A549 (cell line): Measurements from ENCODE around the gene RPTOR. TPM values are rescaled to one million over a fixed set of nuclear protein-coding genes. Genes with fewer than 3 reads are reported as not detected.

Source experiments
- ATAC-seq, 2 experiments: fragments of 200-7000 bp in 1 of 2; fragments of >200 bp in 1 of 2; cut with Nextera tagmentation in 1 of 2; cut with Tn5 transposase in 1 of 2; 3 replicates each; pipeline versions ENCODE4 v1.8.0 to v1.9.1; 2018 to 2020; ENCODE audit warnings: mild to moderate bottlenecking in 1 of 2, moderate library complexity in 1 of 2
- CTCF ChIA-PET: fragments of 300-600 bp; sonication (Branson Sonifier 250); formaldehyde crosslinking; extraction: SDS; loops from one replicate; lab custom pipeline; 2021; ENCODE audit warnings: antibody characterized with exemption, inconsistent platforms; lab: Yijun Ruan, JAX
- POLR2A ChIA-PET: fragments of 350-600 bp; formaldehyde crosslinking; extraction: SDS; loops from one replicate; lab custom pipeline; 2021; ENCODE audit warnings: antibody characterized with exemption, inconsistent platforms; lab: Yijun Ruan, JAX
- DNase-seq, 2 experiments: peaks; one replicate each; pipeline versions ENCODE4 v3.0.0 to v3.0.0-alpha.2; 2011 to 2016; ENCODE audit warnings: low read depth in 1 of 2, low spot score in 1 of 2
- FAIRE-seq: peaks from 2 replicates; lab custom pipeline; 2011; peaks lifted over from hg19 to GRCh38; lab: Jason Lieb, UNC
- H3K27ac ChIP-seq, 2 experiments: fragments of >200 bp; sonication (Bioruptor Twin); formaldehyde crosslinking; 3 replicates each; pipeline ENCODE4 v1.5.1; 2016 to 2017
- H3K4me1 ChIP-seq: fragments of >200 bp; sonication (Bioruptor Twin); formaldehyde crosslinking; 3 replicates; pipeline ENCODE4 v1.6.1; 2016
- H3K4me2 ChIP-seq: fragments of >200 bp; sonication (Bioruptor Twin); formaldehyde crosslinking; 3 replicates; pipeline ENCODE4 v1.6.1; 2016
- H3K4me3 ChIP-seq: fragments of >200 bp; sonication (Bioruptor Twin); formaldehyde crosslinking; 3 replicates; pipeline ENCODE4 v1.5.1; 2016
- H3K9me3 ChIP-seq: fragments of >200 bp; sonication (Bioruptor Twin); formaldehyde crosslinking; 3 replicates; pipeline ENCODE4 v1.6.1; 2016
- CBX2 ChIP-seq: fragments of 200-600 bp; sonication (generic); IDR thresholded peaks from 2 replicates; pipeline ENCODE4 v1.6.1; 2016; ENCODE audit warnings: low read depth, mild to moderate bottlenecking, borderline replicate concordance
- CBX8 ChIP-seq: fragments of 200-600 bp; sonication (generic); IDR thresholded peaks from 2 replicates; pipeline ENCODE4 v1.6.1; 2016
- CEBPB ChIP-seq, 2 experiments: fragments of >200 bp in 1 of 2; sonication (Bioruptor Twin) in 1 of 2; formaldehyde crosslinking in 1 of 2; IDR thresholded peaks; 2 replicates each; pipeline ENCODE4 v1.6.1; 2012 to 2016
- GATA3 ChIP-seq: IDR thresholded peaks from 2 replicates; pipeline ENCODE4 v1.6.1; 2012; ENCODE audit warnings: borderline replicate concordance
- HOXA7 ChIP-seq: fragments of 250-450 bp; sonication (Bioruptor Pico); IDR thresholded peaks from 2 replicates; pipeline ENCODE4 v1.5.0; 2020; ENCODE audit warnings: mild to moderate bottlenecking, moderate library complexity
- HOXB13 ChIP-seq: fragments of 250-450 bp; sonication (Bioruptor Pico); IDR thresholded peaks from 2 replicates; pipeline ENCODE4 v1.5.0; 2020; ENCODE audit warnings: low read depth, mild to moderate bottlenecking, moderate library complexity
- HOXB5 ChIP-seq: fragments of 250-450 bp; sonication (Bioruptor Pico); IDR thresholded peaks from 2 replicates; pipeline ENCODE4 v1.5.0; 2020; ENCODE audit warnings: mild to moderate bottlenecking, moderate library complexity
- JUNB ChIP-seq: fragments of >200 bp; sonication (Bioruptor Twin); formaldehyde crosslinking; IDR thresholded peaks from 2 replicates; pipeline ENCODE4 v1.6.1; 2016
- MAFK ChIP-seq: fragments of 450-650 bp; IDR thresholded peaks from 2 replicates; pipeline ENCODE4 v1.6.1; 2014; ENCODE audit not compliant: partially characterized antibody
- MAZ ChIP-seq: fragments of 150-350 bp; IDR thresholded peaks from 2 replicates; pipeline ENCODE4 v1.6.1; 2014; ENCODE audit warnings: antibody characterized with exemption, low read depth, low read length, borderline replicate concordance
- NPAS2 ChIP-seq: fragments of 250-450 bp; sonication (Bioruptor Pico); IDR thresholded peaks from 2 replicates; pipeline ENCODE4 v1.8.0; 2022; ENCODE audit warnings: mild to moderate bottlenecking, moderate library complexity, borderline replicate concordance
- POLR2A ChIP-seq: IDR thresholded peaks from 2 replicates; pipeline ENCODE4 v1.6.1; 2012; ENCODE audit warnings: mild to moderate bottlenecking, low read length
- RAD21 ChIP-seq, 2 experiments: fragments of >200 bp in 1 of 2; sonication (Bioruptor Twin) in 1 of 2; formaldehyde crosslinking in 1 of 2; IDR thresholded peaks in 1 of 2; conservative IDR thresholded peaks in 1 of 2; 2 replicates in 1 of 2; 3 replicates in 1 of 2; pipeline ENCODE4 v1.6.1; 2012 to 2018; ENCODE audit warnings: inconsistent platforms in 1 of 2
- RCOR1 ChIP-seq: fragments of 150-350 bp; IDR thresholded peaks from 2 replicates; pipeline ENCODE4 v1.6.1; 2014; ENCODE audit warnings: antibody characterized with exemption, low read length, low read depth
- RFX5 ChIP-seq: fragments of 450-650 bp; IDR thresholded peaks from 2 replicates; pipeline ENCODE4 v1.7.1; 2014; ENCODE audit warnings: antibody characterized with exemption, mild to moderate bottlenecking, moderate library complexity
- RNF2 ChIP-seq: fragments of 200-600 bp; sonication (generic); IDR thresholded peaks from 2 replicates; pipeline ENCODE4 v1.6.1; 2016; ENCODE audit warnings: low read depth, mild to moderate bottlenecking, antibody characterized with exemption, moderate library complexity, borderline replicate concordance
- SMC3 ChIP-seq: fragments of >200 bp; sonication (Bioruptor Twin); formaldehyde crosslinking; IDR thresholded peaks from 3 replicates; pipeline ENCODE4 v1.6.1; 2018; ENCODE audit warnings: inconsistent platforms
- SREBF2 ChIP-seq: fragments of 450-650 bp; IDR thresholded peaks from 2 replicates; pipeline ENCODE4 v1.6.1; 2014; ENCODE audit warnings: mild to moderate bottlenecking, moderate library complexity
- ZFP36 ChIP-seq: fragments of 450-650 bp; IDR thresholded peaks from 2 replicates; pipeline ENCODE4 v1.6.1; 2014; ENCODE audit warnings: borderline replicate concordance; ENCODE audit not compliant: partially characterized antibody
- WGBS: methylation state at CpG from one replicate; pipeline ENCODE4 v1.1.6; 2017; ENCODE audit errors: missing lambda C conversion rate; 5-methylcytosine and 5-hydroxymethylcytosine counted together
- polyA plus RNA-seq, 4 experiments: library from polyadenylated mRNA; depleted of rRNA in 3 of 4; stranded (reverse); fragments of >200 nt; fragmentation: RNase III in 1 of 4; extraction: RNeasy Plus Mini Kit Qiagen cat#74134 plus additional on column Dnase treatment in 1 of 4; gene quantifications; 2 replicates in 3 of 4; 3 replicates in 1 of 4; pipeline ENCODE4 v1.2.3, GENCODE V29; 2011 to 2017
- TF ChIP-seq, protein P1 (sequence below): IDR thresholded peaks from 2 replicates; pipeline ENCODE4 v1.6.1; 2012
- TF ChIP-seq, protein P2 (sequence below): fragments of >200 bp; sonication (Bioruptor Twin); formaldehyde crosslinking; IDR thresholded peaks from 3 replicates; pipeline ENCODE4 v1.6.1; 2016

The RPTOR gene
- polyA plus RNA-seq, 2 of the 4 experiments (the other 2 are of a cell fraction), result 10.8 to 27.1 TPM

DNA sequence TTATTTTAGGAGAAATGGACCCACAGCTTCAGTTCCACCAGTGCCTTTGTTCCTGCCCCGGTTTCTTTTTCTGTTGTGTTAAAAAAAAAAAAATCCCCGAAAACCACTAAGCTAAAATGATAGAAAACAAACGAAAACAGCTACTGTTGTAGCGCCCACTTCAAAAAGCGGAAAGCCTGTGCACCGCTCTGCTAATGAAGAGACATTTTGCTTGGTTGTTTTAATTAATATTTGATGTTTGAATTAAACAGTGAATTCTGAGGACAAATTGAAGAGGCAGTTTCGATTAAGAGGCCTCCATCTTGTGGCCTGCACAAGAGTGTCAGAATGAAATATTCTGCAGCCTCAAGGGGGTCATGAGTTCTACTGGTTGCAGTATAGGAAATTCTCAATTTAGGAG, 186.7 kb downstream of the RPTOR start:
- Histone ChIP-seq H3K4me3 (no peak overlapping the region), H3K4me2 (no peak overlapping the region), H3K9me3 (no peaks in the 10 kb centered on the region), H3K27ac (no peak overlapping the region), H3K4me1 (no peaks in the 10 kb centered on the region)
- POLR2A ChIA-PET, result no interaction called here
- whole genome bisulfite sequencing, result 83% methylated on average over 7 of the region's 7 CpGs
- no peak for FAIRE-seq
- CTCF ChIA-PET, result interaction anchor here (1.0 to 1.3 kb wide), 3 partner anchors 9 to 116 kb away, joined by 3 read pairs; no protein-coding TSS in a partner anchor
- no peak for TF ChIP-seq HOXB13 (CRISPR knock-in tag)
- no peak for ATAC-seq
- DNase-seq, result no peak

DNA sequence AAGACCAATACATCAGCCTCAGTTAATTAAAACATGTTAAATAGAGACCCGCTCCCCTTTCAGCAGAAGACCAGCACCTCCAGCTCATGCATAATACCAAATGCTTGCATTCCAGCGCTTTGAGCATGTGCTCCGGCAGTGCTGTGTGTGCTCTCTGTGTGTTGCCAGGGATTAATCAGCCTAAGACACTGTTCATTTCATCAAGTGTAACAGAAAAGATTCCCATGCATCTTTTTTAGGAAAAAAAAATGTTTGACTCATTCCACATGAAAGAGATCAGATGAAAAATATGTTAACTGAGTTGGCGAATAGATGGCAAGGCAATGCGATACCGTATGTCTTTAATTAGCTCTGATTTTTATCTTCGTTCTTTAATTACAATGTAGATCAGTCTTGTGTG, 187.6 kb downstream of the RPTOR start:
- WGBS, result 96% methylated on average over 7 of the region's 7 CpGs
- H3K4me1 ChIP-seq, result no peaks in the 10 kb centered on the region
- H3K4me3 ChIP-seq, result no peak overlapping the region
- H3K27ac ChIP-seq, result no peak overlapping the region
- POLR2A ChIA-PET, result no interaction called here
- FAIRE-seq (no peak), ATAC-seq (no peak), DNase-seq (no peak)
- no peak overlapping the region for H3K4me2 ChIP-seq
- no peaks in the 10 kb centered on the region for H3K9me3 ChIP-seq
- TF ChIP-seq NPAS2 (no peak), JUNB (no peak), CEBPB (IDR thresholded peaks at IDR 0.05) (no peak), GATA3 (no peak), SMC3 (no peak), MAFK (no peak), CBX2 (no peak), HOXA7 (CRISPR knock-in tag) (no peak), RCOR1 (no peak), SREBF2 (no peak), ZFP36 (no peak)
- TF ChIP-seq, protein P1, sequence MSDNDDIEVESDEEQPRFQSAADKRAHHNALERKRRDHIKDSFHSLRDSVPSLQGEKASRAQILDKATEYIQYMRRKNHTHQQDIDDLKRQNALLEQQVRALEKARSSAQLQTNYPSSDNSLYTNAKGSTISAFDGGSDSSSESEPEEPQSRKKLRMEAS, result no peak
- TF ChIP-seq, protein P2, sequence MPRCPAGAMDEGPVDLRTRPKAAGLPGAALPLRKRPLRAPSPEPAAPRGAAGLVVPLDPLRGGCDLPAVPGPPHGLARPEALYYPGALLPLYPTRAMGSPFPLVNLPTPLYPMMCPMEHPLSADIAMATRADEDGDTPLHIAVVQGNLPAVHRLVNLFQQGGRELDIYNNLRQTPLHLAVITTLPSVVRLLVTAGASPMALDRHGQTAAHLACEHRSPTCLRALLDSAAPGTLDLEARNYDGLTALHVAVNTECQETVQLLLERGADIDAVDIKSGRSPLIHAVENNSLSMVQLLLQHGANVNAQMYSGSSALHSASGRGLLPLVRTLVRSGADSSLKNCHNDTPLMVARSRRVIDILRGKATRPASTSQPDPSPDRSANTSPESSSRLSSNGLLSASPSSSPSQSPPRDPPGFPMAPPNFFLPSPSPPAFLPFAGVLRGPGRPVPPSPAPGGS, result no peak
- CTCF ChIA-PET, result interaction anchor here (1.0 to 1.6 kb wide), 3 partner anchors 10 to 52 kb away, joined by 3 to 5 read pairs (median 3); no protein-coding TSS in a partner anchor

DNA sequence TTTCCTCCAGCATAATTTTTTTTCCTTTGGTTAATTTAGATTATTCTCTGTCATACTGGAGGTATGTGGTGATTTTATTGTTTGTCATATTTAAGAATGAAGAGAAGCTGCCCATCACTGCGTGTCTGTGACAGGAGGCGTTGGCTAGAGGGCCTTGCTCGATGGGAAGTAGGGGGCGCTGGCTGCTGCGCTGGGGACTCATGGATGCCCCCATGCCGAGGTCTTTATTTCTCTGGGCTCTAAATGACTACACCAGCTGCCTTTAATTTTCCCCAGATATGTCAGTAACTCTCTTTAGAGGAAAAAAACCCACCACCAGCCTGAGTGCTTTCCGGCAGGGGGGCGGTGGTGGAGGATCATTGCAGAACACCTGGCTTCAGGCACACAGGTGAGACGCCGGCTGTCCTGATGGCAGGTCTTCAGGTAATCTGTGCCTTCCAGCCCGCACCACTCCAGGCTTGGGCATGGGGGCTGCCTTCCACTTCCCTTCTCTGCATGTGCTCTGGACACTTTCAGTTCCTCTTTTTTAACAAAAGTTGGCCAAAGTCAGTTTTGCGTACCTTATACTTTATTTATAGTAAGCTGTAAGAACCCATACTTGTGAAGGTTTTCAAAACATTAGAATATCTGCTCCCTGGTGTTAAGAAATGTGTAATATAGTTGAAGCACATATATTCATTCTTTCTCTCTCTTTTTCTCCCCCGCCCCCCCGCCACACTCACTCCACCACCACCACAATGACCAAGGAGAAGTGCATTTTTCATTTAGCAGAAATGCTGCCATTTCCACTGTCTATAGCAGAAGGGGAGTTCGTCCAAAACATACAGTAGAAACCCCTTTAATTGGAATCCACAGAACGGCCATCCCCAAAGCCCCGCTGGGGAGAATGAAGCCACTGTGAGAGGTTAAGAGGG, 192.7 kb downstream of the RPTOR start:
- 92% methylated on average over 17 of the region's 17 CpGs for WGBS
- ChIA-PET POLR2A (no interaction called here), CTCF (interaction anchor here (0.7 to 1.5 kb wide), 6 partner anchors 8 to 129 kb away, joined by 3 to 5 read pairs (median 3); no protein-coding TSS in a partner anchor)
- Histone ChIP-seq H3K27ac (no peak overlapping the region), H3K4me1 (no peaks in the 10 kb centered on the region), H3K4me3 (no peak overlapping the region), H3K4me2 (no peak overlapping the region), H3K9me3 (peaks cover 6% of the 10 kb centered on the region; the same call in 1 of the 3 replicates)
- DNase-seq (no peak), ATAC-seq (no peak), FAIRE-seq (no peak)
- TF ChIP-seq RAD21 (conservative IDR thresholded peaks at IDR 0.05 in 1 of 2, IDR thresholded peaks at IDR 0.05 in 1 of 2) (0 out of 5 replicates have a peak, but pooled peaks of 1 of the 2 experiments have one; percentile 9), SREBF2 (no peak), CBX8 (no peak)

DNA sequence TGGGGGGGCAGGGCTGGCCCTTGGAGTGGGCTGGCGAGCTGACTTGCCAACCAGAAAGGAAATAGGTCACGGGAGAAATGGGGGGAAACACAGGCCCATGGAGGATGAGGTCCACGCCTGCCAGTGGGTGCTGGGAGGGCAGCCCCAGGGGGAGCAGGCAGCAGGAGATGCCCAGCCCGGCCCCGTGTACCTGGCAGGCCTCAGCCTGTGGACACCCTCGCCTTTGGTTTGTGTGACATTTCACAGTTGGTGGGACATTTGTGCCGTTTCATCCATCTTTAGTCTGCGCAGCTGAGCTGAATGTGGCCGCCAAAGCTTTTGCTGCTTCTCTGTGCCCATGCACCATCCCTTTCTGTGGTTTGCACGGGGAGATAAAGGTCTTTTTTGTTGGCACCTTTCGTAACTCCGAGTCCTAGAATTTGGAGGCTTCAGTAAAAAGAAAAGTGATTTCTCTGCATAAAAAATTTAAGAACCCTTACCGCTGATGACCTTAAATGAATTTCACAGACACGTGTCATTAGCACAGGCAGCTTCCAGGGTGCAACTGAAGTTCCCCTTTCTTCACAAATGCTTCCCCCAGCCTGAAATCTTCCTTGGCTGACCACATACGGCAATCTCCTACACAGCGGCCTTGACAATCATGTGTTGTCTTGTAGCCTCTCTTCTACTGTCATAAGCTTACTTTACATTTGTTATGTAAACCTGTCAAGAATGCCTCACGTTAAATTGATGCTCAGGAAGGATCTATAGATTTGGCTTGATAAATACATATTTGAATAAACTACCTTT, 193.6 kb downstream of the RPTOR start:
- ChIA-PET POLR2A (no interaction called here), CTCF (interaction anchor here (1.1 kb wide), 1 partner anchor 9 kb away, joined by 3 read pairs; no protein-coding TSS in a partner anchor)
- ATAC-seq (no peak), FAIRE-seq (no peak), DNase-seq (no peak)
- H3K4me3 ChIP-seq, result no peak overlapping the region
- no peaks in the 10 kb centered on the region for H3K4me1 ChIP-seq
- H3K4me2 ChIP-seq, result no peak overlapping the region
- H3K27ac ChIP-seq, result no peak overlapping the region
- 91% methylated on average over 17 of the region's 17 CpGs for WGBS
- no peak for TF ChIP-seq MAZ
- TF ChIP-seq RFX5, result no peak
- no peak for TF ChIP-seq RNF2
- no peak for TF ChIP-seq POLR2A
- TF ChIP-seq HOXB5, result no peak
- TF ChIP-seq, protein P1, result no peak
- H3K9me3 ChIP-seq, result peaks cover 6% of the 10 kb centered on the region; the same call in 1 of the 3 replicates
